GM12878 (cell line): ENCODE results near the gene RELL2. TPM values are rescaled to one million over a fixed set of nuclear protein-coding genes. Genes with fewer than 3 reads are reported as not detected.

Experiments
- ATAC-seq: fragments of 200-7000 bp; cut with Tn5 transposase; 3 replicates; pipeline ENCODE4 v1.9.1; 2020; ENCODE audit warnings: mild to moderate bottlenecking, moderate library complexity
- BruUV-seq: library from RNA; stranded (reverse); fragments of 400-500 nt; replicated peaks from 2 replicates; lab custom pipeline; 2021; lab: Mats Ljungman, UMichigan
- CTCF ChIA-PET: fragments of 300-600 bp; sonication (Branson Sonifier 250); formaldehyde crosslinking; extraction: SDS; loops from one replicate; lab custom pipeline; 2021; ENCODE audit warnings: inconsistent platforms; lab: Yijun Ruan, JAX
- POLR2A ChIA-PET: fragments of 350-600 bp; formaldehyde crosslinking; extraction: SDS; loops from one replicate; lab custom pipeline; 2021; ENCODE audit warnings: inconsistent platforms; lab: Charles Lee
- RAD21 ChIA-PET: fragments of 300-600 bp; sonication (Branson Sonifier 250); formaldehyde crosslinking; loops from one replicate; lab custom pipeline; 2023; ENCODE audit warnings: antibody characterized with exemption; ENCODE audit not compliant: unreplicated experiment; lab: Charles Lee
- SMC1A ChIA-PET: fragments of 300-600 bp; sonication (Branson Sonifier 250); formaldehyde crosslinking; loops from one replicate; lab custom pipeline; 2023; ENCODE audit not compliant: unreplicated experiment, uncharacterized antibody; lab: Charles Lee
- DNase-seq: peaks from one replicate; pipeline ENCODE4 v3.0.0-alpha.2; 2011; ENCODE audit warnings: low read depth, low spot score
- FAIRE-seq: peaks from 3 replicates; lab custom pipeline; 2011; peaks lifted over from hg19 to GRCh38; lab: Jason Lieb, UNC
- H2AFZ ChIP-seq: 2 replicates; pipeline ENCODE4 v1.6.0; 2011; ENCODE audit warnings: low read depth, low read length, control low read depth; ENCODE audit not compliant: control insufficient read depth
- H3K27ac ChIP-seq: 2 replicates; pipeline ENCODE4 v1.5.1; 2011; ENCODE audit warnings: control low read depth; ENCODE audit not compliant: control insufficient read depth, insufficient read depth
- H3K27me3 ChIP-seq, 2 experiments: replicated peaks in 1 of 2; 2 replicates each; pipeline versions ENCODE4 v1.6.0 to v1.6.1; 2011; ENCODE audit warnings: low read length in 1 of 2; ENCODE audit not compliant: control insufficient read depth in 2 of 2, insufficient read depth in 2 of 2
- H3K36me3 ChIP-seq, 2 experiments: 2 replicates each; pipeline ENCODE4 v1.5.1; 2011; ENCODE audit warnings: low read length in 1 of 2; ENCODE audit not compliant: control insufficient read depth in 2 of 2, insufficient read depth in 2 of 2
- H3K4me1 ChIP-seq: 2 replicates; pipeline ENCODE4 v1.6.1; 2011; ENCODE audit warnings: mild to moderate bottlenecking, low read length, moderate library complexity, mixed read lengths; ENCODE audit not compliant: control insufficient read depth, insufficient read depth
- H3K4me2 ChIP-seq: 2 replicates; pipeline ENCODE4 v1.6.0; 2011; ENCODE audit warnings: control low read depth; ENCODE audit not compliant: control insufficient read depth, insufficient read depth
- H3K4me3 ChIP-seq: fragments of 200-600 bp; sonication (generic); 2 replicates; pipeline ENCODE4 v1.5.1; 2016
- H3K79me2 ChIP-seq: 2 replicates; pipeline ENCODE4 v1.6.0; 2011; ENCODE audit warnings: low read length; ENCODE audit not compliant: control insufficient read depth, insufficient read depth
- H3K9ac ChIP-seq: 2 replicates; pipeline ENCODE4 v1.8.0; 2011; ENCODE audit warnings: low read length, control low read depth, mixed read lengths; ENCODE audit not compliant: control insufficient read depth, insufficient read depth
- H3K9me3 ChIP-seq: replicated peaks from 3 replicates; pipeline ENCODE4 v1.5.1; 2011; ENCODE audit warnings: mild to moderate bottlenecking, low read length; ENCODE audit not compliant: control insufficient read depth, insufficient read depth
- H4K20me1 ChIP-seq: 2 replicates; pipeline ENCODE4 v1.6.0; 2011; ENCODE audit not compliant: control insufficient read depth, insufficient read depth
- BHLHE40 ChIP-seq, 2 experiments: fragments of 450-650 bp in 1 of 2; IDR thresholded peaks; 2 replicates each; pipeline ENCODE4 v1.6.1; 2011 to 2017; ENCODE audit warnings: low read depth in 2 of 2, borderline replicate concordance in 1 of 2, improper control_type of control experiment in 1 of 2, low read length in 1 of 2, mild to moderate bottlenecking in 1 of 2
- CEBPB ChIP-seq, 2 experiments: fragments of 150-350 bp in 1 of 2; IDR thresholded peaks; 2 replicates each; pipeline ENCODE4 v1.6.1; 2012 to 2014; ENCODE audit warnings: low read depth in 2 of 2, low read length in 2 of 2, borderline replicate concordance in 1 of 2, inconsistent platforms in 1 of 2
- CREM ChIP-seq: IDR thresholded peaks from 2 replicates; pipeline ENCODE4 v1.6.1; 2014; ENCODE audit warnings: antibody characterized with exemption, low read depth
- IRF4 ChIP-seq: IDR thresholded peaks from 2 replicates; pipeline ENCODE4 v1.6.1; 2011; ENCODE audit warnings: low read depth, low read length
- KLF5 ChIP-seq: fragments of 450-650 bp; IDR thresholded peaks from 2 replicates; pipeline ENCODE4 v1.6.1; 2014; ENCODE audit warnings: mild to moderate bottlenecking; ENCODE audit not compliant: partially characterized antibody
- MTA2 ChIP-seq: fragments of 450-650 bp; IDR thresholded peaks from 2 replicates; pipeline ENCODE4 v1.6.1; 2016; ENCODE audit warnings: low read depth, mild to moderate bottlenecking, moderate library complexity
- NFIC ChIP-seq: IDR thresholded peaks from 2 replicates; pipeline ENCODE4 v1.6.1; 2012; ENCODE audit warnings: low read depth, mild to moderate bottlenecking, inconsistent platforms, low read length, moderate library complexity
- RB1 ChIP-seq: fragments of 450-650 bp; formaldehyde crosslinking; IDR thresholded peaks from 2 replicates; pipeline ENCODE4 v1.6.1; 2017; ENCODE audit warnings: mild to moderate bottlenecking, borderline replicate concordance
- SMAD5 ChIP-seq: IDR thresholded peaks from 2 replicates; pipeline ENCODE4 v1.6.1; 2016; ENCODE audit warnings: antibody characterized with exemption, low read depth
- SPI1 ChIP-seq: IDR thresholded peaks from 2 replicates; pipeline ENCODE4 v1.6.1; 2011; ENCODE audit warnings: low read depth, mild to moderate bottlenecking, low read length, moderate library complexity, borderline replicate concordance; ENCODE audit not compliant: insufficient read depth
- SREBF2 ChIP-seq: IDR thresholded peaks from 2 replicates; pipeline ENCODE4 v1.6.1; 2012; ENCODE audit warnings: mild to moderate bottlenecking, low read length
- STAT3 ChIP-seq: IDR thresholded peaks from 2 replicates; pipeline ENCODE4 v1.6.1; 2011; ENCODE audit warnings: low read depth, low read length, improper control_type of control experiment
- SUZ12 ChIP-seq: fragments of 200-600 bp; sonication (generic); IDR thresholded peaks from one replicate; pipeline ENCODE4 v1.6.1; 2018; ENCODE audit warnings: antibody characterized with exemption, mild to moderate bottlenecking; ENCODE audit not compliant: unreplicated experiment
- ZNF274 ChIP-seq: IDR thresholded peaks from one replicate; pipeline ENCODE4 v1.8.0; 2011; ENCODE audit not compliant: insufficient read length, insufficient read depth
- WGBS: methylation state at CpG from one replicate; pipeline ENCODE4 v1.1.6; 2016; ENCODE audit warnings: low lambda C conversion rate; ENCODE audit not compliant: insufficient replicate concordance, insufficient coverage; ENCODE audit errors: missing lambda C conversion rate; 5-methylcytosine and 5-hydroxymethylcytosine counted together
- in situ Hi-C: fragments of 300-500 bp; cut with MboI; formaldehyde crosslinking; loops from 9 replicates; pipeline ENCODE4 v1.14.3; 2018; ENCODE audit warnings: mixed read lengths
- intact Hi-C: fragments of 100-400 bp; cut with micrococcal nuclease; formaldehyde crosslinking; loops from one replicate; pipeline ENCODE4 v1.14.2; 2022; ENCODE audit not compliant: unreplicated experiment
- polyA plus RNA-seq, 11 experiments: library from polyadenylated mRNA; depleted of rRNA in 4 of 11; unstranded in 6 of 11; stranded (reverse) in 5 of 11; fragments of >200 nt; fragmentation: Nextera tagmentation in 4 of 11; fragmentation: Illumina TruSeq in 1 of 11; extraction: Ambion mirVana in 4 of 11; extraction: Trizol in 1 of 11; gene quantifications; 1 replicate in 1 of 11; 2 replicates in 10 of 11; pipeline versions ENCODE4 v1.2.1 to v1.2.3, GENCODE V29; 2011 to 2016; ENCODE audit warnings: inconsistent platforms in 2 of 11, missing spikeins in 2 of 11, low read depth in 1 of 11
- total RNA-seq, 4 experiments: library from RNA; depleted of rRNA in 3 of 4; stranded (reverse); fragments of >200 nt in 3 of 4; fragmentation: Illumina TruSeq in 1 of 4; extraction: Trizol in 1 of 4; gene quantifications; 2 replicates each; pipeline versions ENCODE4 v1.2.1 to v1.2.3, GENCODE V29; 2013 to 2021
- TF ChIP-seq, protein P1 (sequence below): fragments of 450-650 bp; IDR thresholded peaks from 2 replicates; pipeline ENCODE4 v1.6.1; 2017; ENCODE audit warnings: borderline replicate concordance
- TF ChIP-seq, protein P2 (sequence below): IDR thresholded peaks from 2 replicates; pipeline ENCODE4 v1.6.1; 2011; ENCODE audit warnings: low read depth, low read length, improper control_type of control experiment, borderline replicate concordance
- TF ChIP-seq, protein P3 (sequence below): fragments of 450-650 bp; IDR thresholded peaks from 2 replicates; pipeline ENCODE4 v1.6.1; 2017; ENCODE audit warnings: low read depth, mild to moderate bottlenecking, moderate library complexity

The RELL2 gene
- total and polyA plus RNA-seq, 10 of the 15 experiments (the other 5 are each of a cell fraction or from before 2014, with no cell fraction given) = 0.23 to 21.4 (median 7.1) TPM

DNA sequence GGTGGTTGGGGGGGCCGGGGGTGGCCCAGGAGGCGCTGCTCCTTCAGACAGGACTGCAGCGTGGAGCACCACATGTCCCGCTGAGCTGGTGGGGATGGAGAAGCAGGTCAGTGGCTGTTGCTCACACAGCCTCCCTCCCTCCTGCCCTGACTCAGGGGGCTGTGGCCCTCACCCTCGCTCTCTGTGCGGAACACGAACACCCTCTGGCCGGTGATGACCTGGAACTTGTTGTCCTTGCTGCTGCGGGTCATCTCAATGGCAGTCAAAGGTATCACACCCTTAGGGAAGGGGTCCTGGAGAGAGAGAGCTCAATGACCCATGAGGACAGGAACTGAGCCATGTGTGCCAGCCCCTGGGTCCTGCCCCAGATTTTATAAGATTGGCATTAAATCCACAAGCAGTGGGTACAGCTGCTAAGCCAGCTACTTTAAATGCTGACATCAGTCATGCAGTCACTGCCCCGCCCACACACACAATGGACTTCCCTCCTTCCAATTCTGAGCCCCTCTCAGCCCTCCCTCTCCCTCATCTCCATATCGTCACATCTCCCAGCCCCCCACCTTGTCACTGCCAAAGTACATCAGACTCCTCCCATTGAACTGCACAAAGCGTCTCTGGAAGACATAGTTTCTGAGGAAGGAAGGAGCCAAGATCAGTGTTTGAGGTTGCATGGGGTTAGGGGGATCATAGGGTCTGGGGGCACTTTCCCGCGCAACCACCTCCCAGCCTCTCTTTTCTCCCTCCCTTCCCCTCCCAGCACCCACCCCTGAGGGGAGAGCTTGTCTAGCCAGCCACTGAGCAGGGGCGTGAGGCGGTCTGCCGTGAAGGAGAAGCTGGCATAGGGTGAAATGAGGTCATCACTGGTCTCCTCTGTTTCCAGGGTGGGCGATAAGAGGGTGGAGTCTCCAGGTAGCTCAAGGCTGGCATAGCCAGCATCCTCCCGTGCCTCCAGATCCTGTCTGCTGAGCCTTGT lies 36.3 kb downstream of the RELL2 start:
- intact Hi-C loops = no loop called here
- H3K27me3 ChIP-seq = no peaks in the 10 kb centered on the region; a peak in 2 of 4 replicates
- H2AFZ ChIP-seq = no peak overlapping the region
- H3K4me3 ChIP-seq = no peak overlapping the region
- H3K79me2 ChIP-seq = no peaks in the 10 kb centered on the region
- no peaks in the 10 kb centered on the region for H3K4me1 ChIP-seq
- H3K9ac ChIP-seq = no peak overlapping the region
- FAIRE-seq (no peak), ATAC-seq (no peak), DNase-seq (no peak)
- H3K9me3 ChIP-seq = no peaks in the 10 kb centered on the region
- WGBS = 38% methylated on average over 19 of the region's 19 CpGs
- H3K27ac ChIP-seq = no peak overlapping the region
- in situ Hi-C loops = loop anchor here (10.0 kb wide), 1 partner anchor 462 kb away; no protein-coding TSS in a partner anchor
- no peaks in the 10 kb centered on the region for H4K20me1 ChIP-seq
- no TSS peak for BruUV-seq
- H3K36me3 ChIP-seq = no peaks in the 10 kb centered on the region
- ChIA-PET RAD21 (no interaction called here), SMC1A (no interaction called here), POLR2A (no interaction called here), CTCF (interaction anchor here (1.4 to 1.5 kb wide), 2 partner anchors 19 to 81 kb away, joined by 3 to 4 read pairs; no protein-coding TSS in a partner anchor)
- H3K4me2 ChIP-seq = no peak overlapping the region
- no peak for TF ChIP-seq IRF4
- TF ChIP-seq SMAD5 = no peak
- TF ChIP-seq, protein P1, sequence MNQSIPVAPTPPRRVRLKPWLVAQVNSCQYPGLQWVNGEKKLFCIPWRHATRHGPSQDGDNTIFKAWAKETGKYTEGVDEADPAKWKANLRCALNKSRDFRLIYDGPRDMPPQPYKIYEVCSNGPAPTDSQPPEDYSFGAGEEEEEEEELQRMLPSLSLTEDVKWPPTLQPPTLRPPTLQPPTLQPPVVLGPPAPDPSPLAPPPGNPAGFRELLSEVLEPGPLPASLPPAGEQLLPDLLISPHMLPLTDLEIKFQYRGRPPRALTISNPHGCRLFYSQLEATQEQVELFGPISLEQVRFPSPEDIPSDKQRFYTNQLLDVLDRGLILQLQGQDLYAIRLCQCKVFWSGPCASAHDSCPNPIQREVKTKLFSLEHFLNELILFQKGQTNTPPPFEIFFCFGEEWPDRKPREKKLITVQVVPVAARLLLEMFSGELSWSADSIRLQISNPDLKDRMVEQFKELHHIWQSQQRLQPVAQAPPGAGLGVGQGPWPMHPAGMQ = no peak
- no peak for TF ChIP-seq MTA2
- TF ChIP-seq, protein P2, sequence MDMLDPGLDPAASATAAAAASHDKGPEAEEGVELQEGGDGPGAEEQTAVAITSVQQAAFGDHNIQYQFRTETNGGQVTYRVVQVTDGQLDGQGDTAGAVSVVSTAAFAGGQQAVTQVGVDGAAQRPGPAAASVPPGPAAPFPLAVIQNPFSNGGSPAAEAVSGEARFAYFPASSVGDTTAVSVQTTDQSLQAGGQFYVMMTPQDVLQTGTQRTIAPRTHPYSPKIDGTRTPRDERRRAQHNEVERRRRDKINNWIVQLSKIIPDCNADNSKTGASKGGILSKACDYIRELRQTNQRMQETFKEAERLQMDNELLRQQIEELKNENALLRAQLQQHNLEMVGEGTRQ = no peak
- no peak for TF ChIP-seq SREBF2
- TF ChIP-seq SPI1 = no peak
- no peak for TF ChIP-seq NFIC
- TF ChIP-seq CEBPB (IDR thresholded peaks at IDR 0.05; ENCODE audit: borderline replicate concordance in 1 of 2, low read depth in 2 of 2, low read length in 2 of 2) = no peak
- TF ChIP-seq STAT3 = no peak
- no peak for TF ChIP-seq CREM
- TF ChIP-seq RB1 = no peak
- TF ChIP-seq KLF5 = no peak
- no peak for TF ChIP-seq ZNF274
- TF ChIP-seq BHLHE40 (IDR thresholded peaks at IDR 0.05; ENCODE audit: borderline replicate concordance in 1 of 2, low read depth in 2 of 2, low read length in 1 of 2) = no peak
- TF ChIP-seq, protein P3, sequence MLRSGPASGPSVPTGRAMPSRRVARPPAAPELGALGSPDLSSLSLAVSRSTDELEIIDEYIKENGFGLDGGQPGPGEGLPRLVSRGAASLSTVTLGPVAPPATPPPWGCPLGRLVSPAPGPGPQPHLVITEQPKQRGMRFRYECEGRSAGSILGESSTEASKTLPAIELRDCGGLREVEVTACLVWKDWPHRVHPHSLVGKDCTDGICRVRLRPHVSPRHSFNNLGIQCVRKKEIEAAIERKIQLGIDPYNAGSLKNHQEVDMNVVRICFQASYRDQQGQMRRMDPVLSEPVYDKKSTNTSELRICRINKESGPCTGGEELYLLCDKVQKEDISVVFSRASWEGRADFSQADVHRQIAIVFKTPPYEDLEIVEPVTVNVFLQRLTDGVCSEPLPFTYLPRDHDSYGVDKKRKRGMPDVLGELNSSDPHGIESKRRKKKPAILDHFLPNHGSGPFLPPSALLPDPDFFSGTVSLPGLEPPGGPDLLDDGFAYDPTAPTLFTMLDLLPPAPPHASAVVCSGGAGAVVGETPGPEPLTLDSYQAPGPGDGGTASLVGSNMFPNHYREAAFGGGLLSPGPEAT = no peak
- no peak for TF ChIP-seq SUZ12
